ENCODE results near the gene PTGES3L.
"Not testable (repeated sequence)": the region's sequence is repeated elsewhere in the genome, so short reads cannot be mapped to it uniquely, and the experiment has no call there.

Gene PTGES3L

GRCh38 chr17:42923472-42923871 lies 56.4 kb downstream of the PTGES3L start:
- H3K36me3 ChIP-seq (ENCODE audit: insufficient read depth, low read length); H3K9me3 ChIP-seq (ENCODE audit: low read length); H3K9ac ChIP-seq (ENCODE audit: low read length); H3K4me3 ChIP-seq (ENCODE audit: low read depth in 1 of 2, low read length in 2 of 2); H3K27me3 ChIP-seq (ENCODE audit: control insufficient read depth in 1 of 2, insufficient read depth in 2 of 2, low read length in 2 of 2); H3K27ac ChIP-seq (ENCODE audit: low read depth, low read length): not testable (repeated sequence)
- H3K4me1 ChIP-seq (ENCODE audit: insufficient read depth, low read length), result peaks cover 20% of the 10 kb centered on the region

GRCh38 chr17:42922294-42922693 lies 57.6 kb downstream of the PTGES3L start:
- H3K36me3 ChIP-seq (ENCODE audit: insufficient read depth, low read length), result no peaks in the 10 kb centered on the region
- peaks cover 20% of the 10 kb centered on the region for H3K4me1 ChIP-seq (ENCODE audit: insufficient read depth, low read length)
- H3K27me3 ChIP-seq (ENCODE audit: control insufficient read depth in 1 of 2, insufficient read depth in 2 of 2, low read length in 2 of 2), result no peaks in the 10 kb centered on the region
- no peak overlapping the region for H3K4me3 ChIP-seq (ENCODE audit: low read depth in 1 of 2, low read length in 2 of 2)
- no peak overlapping the region for H3K9ac ChIP-seq (ENCODE audit: low read length)
- peak overlapping the region; percentile 22 for H3K27ac ChIP-seq (ENCODE audit: low read depth, low read length)
- H3K9me3 ChIP-seq (ENCODE audit: low read length), result no peaks in the 10 kb centered on the region

GRCh38 chr17:42920922-42921321 lies 59.0 kb downstream of the PTGES3L start:
- no peak overlapping the region for H3K9ac ChIP-seq (ENCODE audit: low read length)
- H3K9me3 ChIP-seq (ENCODE audit: low read length), result no peaks in the 10 kb centered on the region
- H3K4me3 ChIP-seq (ENCODE audit: low read depth in 1 of 2, low read length in 2 of 2), result no peak overlapping the region
- no peaks in the 10 kb centered on the region for H3K27me3 ChIP-seq (ENCODE audit: control insufficient read depth in 1 of 2, insufficient read depth in 2 of 2, low read length in 2 of 2)
- no peaks in the 10 kb centered on the region for H3K36me3 ChIP-seq (ENCODE audit: insufficient read depth, low read length)
- H3K4me1 ChIP-seq (ENCODE audit: insufficient read depth, low read length), result peaks cover 20% of the 10 kb centered on the region
- H3K27ac ChIP-seq (ENCODE audit: low read depth, low read length), result no peak overlapping the region

GRCh38 chr17:42920106-42920900 lies 59.6 kb downstream of the PTGES3L start:
- Histone ChIP-seq H3K9me3 (ENCODE audit: low read length) (no peaks in the 10 kb centered on the region), H3K4me3 (ENCODE audit: low read depth in 1 of 2, low read length in 2 of 2) (no peak overlapping the region), H3K27me3 (ENCODE audit: control insufficient read depth in 1 of 2, insufficient read depth in 2 of 2, low read length in 2 of 2) (no peaks in the 10 kb centered on the region), H3K27ac (ENCODE audit: low read depth, low read length) (no peak overlapping the region), H3K9ac (ENCODE audit: low read length) (no peak overlapping the region), H3K4me1 (ENCODE audit: insufficient read depth, low read length) (peaks cover 20% of the 10 kb centered on the region), H3K36me3 (ENCODE audit: insufficient read depth, low read length) (no peaks in the 10 kb centered on the region)

GRCh38 chr17:42919522-42920077 lies 60.3 kb downstream of the PTGES3L start:
- H3K9ac ChIP-seq (ENCODE audit: low read length); H3K27ac ChIP-seq (ENCODE audit: low read depth, low read length); H3K27me3 ChIP-seq (ENCODE audit: control insufficient read depth in 1 of 2, insufficient read depth in 2 of 2, low read length in 2 of 2); H3K36me3 ChIP-seq (ENCODE audit: insufficient read depth, low read length); H3K4me3 ChIP-seq (ENCODE audit: low read depth in 1 of 2, low read length in 2 of 2); H3K9me3 ChIP-seq (ENCODE audit: low read length): not testable (repeated sequence)
- H3K4me1 ChIP-seq (ENCODE audit: insufficient read depth, low read length), result peaks cover 20% of the 10 kb centered on the region

GRCh38 chr17:42918902-42919521 lies 60.9 kb downstream of the PTGES3L start:
- no peak overlapping the region for H3K9ac ChIP-seq (ENCODE audit: low read length)
- H3K4me1 ChIP-seq (ENCODE audit: insufficient read depth, low read length), result peaks cover 20% of the 10 kb centered on the region
- H3K9me3 ChIP-seq (ENCODE audit: low read length), result no peaks in the 10 kb centered on the region
- no peak overlapping the region for H3K27ac ChIP-seq (ENCODE audit: low read depth, low read length)
- H3K27me3 ChIP-seq (ENCODE audit: control insufficient read depth in 1 of 2, insufficient read depth in 2 of 2, low read length in 2 of 2), result no peaks in the 10 kb centered on the region
- H3K36me3 ChIP-seq (ENCODE audit: insufficient read depth, low read length), result no peaks in the 10 kb centered on the region
- H3K4me3 ChIP-seq (ENCODE audit: low read depth in 1 of 2, low read length in 2 of 2), result no peak overlapping the region

Measured in muscle layer of colon (tissue), 2 donors.